HEK293 (cell line): ENCODE results near the gene ZHX3.

Source experiments
- CTCF ChIA-PET: fragments of 350-600 bp; formaldehyde crosslinking; extraction: SDS; loops from one replicate; lab custom pipeline; 2021; ENCODE audit warnings: antibody characterized with exemption; lab: Yijun Ruan, JAX
- POLR2A ChIA-PET: fragments of 300-600 bp; formaldehyde crosslinking; extraction: SDS; loops from one replicate; lab custom pipeline; 2020; ENCODE audit warnings: antibody characterized with exemption, inconsistent platforms; lab: Yijun Ruan, JAX
- H3K27ac ChIP-seq: fragments of 200-500 bp; sonication (Bioruptor generic); 2 replicates; pipeline ENCODE4 v1.5.1; 2014; ENCODE audit warnings: low read depth, low read length, control low read depth, inconsistent platforms; ENCODE audit errors: extremely low read depth
- H3K36me3 ChIP-seq, 2 experiments: fragments of 200-500 bp in 1 of 2; sonication (Bioruptor generic) in 1 of 2; 1 replicate in 1 of 2; 2 replicates in 1 of 2; pipeline ENCODE4 v1.5.1; 2014 to 2017; ENCODE audit warnings: inconsistent platforms in 2 of 2, low read length in 2 of 2; ENCODE audit not compliant: control insufficient read depth in 2 of 2, insufficient read depth in 1 of 2
- H3K4me1 ChIP-seq: fragments of 200-500 bp; sonication (Bioruptor generic); 2 replicates; pipeline ENCODE4 v1.5.1; 2014; ENCODE audit warnings: mild to moderate bottlenecking, low read length, inconsistent platforms; ENCODE audit not compliant: control insufficient read depth, insufficient read depth
- H3K4me3 ChIP-seq: 2 replicates; pipeline ENCODE4 v1.5.1; 2011; ENCODE audit warnings: low read depth, mild to moderate bottlenecking, control low read depth, low read length, moderate library complexity
- H3K9me3 ChIP-seq: fragments of 200-500 bp; sonication (Bioruptor generic); 2 replicates; pipeline ENCODE4 v1.5.1; 2014; ENCODE audit warnings: low read depth, low read length, inconsistent platforms; ENCODE audit not compliant: control insufficient read depth, insufficient read depth
- EGR2 ChIP-seq: fragments of 450-650 bp; formaldehyde crosslinking; IDR thresholded peaks from 2 replicates; pipeline ENCODE4 v1.5.1; 2016; ENCODE audit warnings: low read depth, missing biosample characterization, missing genetic modification characterization
- INSM2 ChIP-seq: fragments of 450-650 bp; formaldehyde crosslinking; IDR thresholded peaks from 2 replicates; pipeline ENCODE4 v1.5.1; 2016; ENCODE audit warnings: missing biosample characterization, missing genetic modification characterization
- MYNN ChIP-seq: fragments of 450-650 bp; formaldehyde crosslinking; IDR thresholded peaks from 2 replicates; pipeline ENCODE4 v1.5.1; 2016; ENCODE audit warnings: missing biosample characterization, missing genetic modification characterization, borderline replicate concordance
- PRDM2 ChIP-seq: fragments of 450-650 bp; formaldehyde crosslinking; IDR thresholded peaks from 2 replicates; pipeline ENCODE4 v1.5.1; 2016; ENCODE audit warnings: missing biosample characterization, missing genetic modification characterization, borderline replicate concordance
- TSHZ1 ChIP-seq: fragments of 450-650 bp; formaldehyde crosslinking; IDR thresholded peaks from 2 replicates; pipeline ENCODE4 v1.5.1; 2016; ENCODE audit warnings: missing biosample characterization, missing genetic modification characterization, borderline replicate concordance
- ZBTB49 ChIP-seq: fragments of 450-650 bp; formaldehyde crosslinking; IDR thresholded peaks from 2 replicates; pipeline ENCODE4 v1.5.1; 2016; ENCODE audit warnings: missing biosample characterization, missing genetic modification characterization, low read depth
- ZBTB6 ChIP-seq: fragments of 450-650 bp; formaldehyde crosslinking; IDR thresholded peaks from 2 replicates; pipeline ENCODE4 v1.5.1; 2017; ENCODE audit warnings: missing biosample characterization, missing genetic modification characterization
- ZNF157 ChIP-seq: fragments of 450-650 bp; formaldehyde crosslinking; IDR thresholded peaks from 2 replicates; pipeline ENCODE4 v1.5.1; 2016; ENCODE audit warnings: missing biosample characterization, missing genetic modification characterization
- ZNF302 ChIP-seq: fragments of 450-650 bp; formaldehyde crosslinking; IDR thresholded peaks from 2 replicates; pipeline ENCODE4 v1.5.1; 2016; ENCODE audit warnings: missing biosample characterization, missing genetic modification characterization, low read depth
- ZNF366 ChIP-seq: fragments of 450-650 bp; formaldehyde crosslinking; conservative IDR thresholded peaks from 2 replicates; pipeline ENCODE4 v1.5.1; 2016; ENCODE audit warnings: missing biosample characterization, missing genetic modification characterization
- ZNF501 ChIP-seq: fragments of 450-650 bp; formaldehyde crosslinking; IDR thresholded peaks from 2 replicates; pipeline ENCODE4 v1.5.1; 2016; ENCODE audit warnings: missing biosample characterization, missing genetic modification characterization
- ZNF510 ChIP-seq: fragments of 450-650 bp; formaldehyde crosslinking; IDR thresholded peaks from 2 replicates; pipeline ENCODE4 v1.5.1; 2018; ENCODE audit warnings: mild to moderate bottlenecking, missing genetic modification characterization, missing biosample characterization; ENCODE audit not compliant: insufficient replicate concordance
- ZNF585B ChIP-seq: fragments of 450-650 bp; formaldehyde crosslinking; IDR thresholded peaks from 2 replicates; pipeline ENCODE4 v1.5.1; 2016; ENCODE audit warnings: missing biosample characterization, missing genetic modification characterization
- ZNF623 ChIP-seq: fragments of 450-650 bp; formaldehyde crosslinking; IDR thresholded peaks from 2 replicates; pipeline ENCODE4 v1.5.1; 2016; ENCODE audit warnings: missing biosample characterization, missing genetic modification characterization
- ZNF777 ChIP-seq: fragments of 450-650 bp; formaldehyde crosslinking; IDR thresholded peaks from 2 replicates; pipeline ENCODE4 v1.5.1; 2017; ENCODE audit warnings: missing biosample characterization, missing genetic modification characterization, borderline replicate concordance
- ZSCAN5A ChIP-seq: fragments of 450-650 bp; formaldehyde crosslinking; IDR thresholded peaks from 2 replicates; pipeline ENCODE4 v1.5.1; 2016; ENCODE audit warnings: missing biosample characterization, missing genetic modification characterization
- ZXDB ChIP-seq: fragments of 450-650 bp; formaldehyde crosslinking; IDR thresholded peaks from 2 replicates; pipeline ENCODE4 v1.5.1; 2016; ENCODE audit warnings: missing biosample characterization, missing genetic modification characterization

Gene ZHX3

GRCh38 chr20:41331731-41332130, 14.2 kb upstream of the ZHX3 start (continued):
- TF ChIP-seq ZBTB49 (tag by site-specific recombination), result no peak
- no peak for TF ChIP-seq MYNN (tag by site-specific recombination)
- no peak for TF ChIP-seq ZBTB6
- TF ChIP-seq ZNF501 (tag by site-specific recombination), result no peak
- no peak for TF ChIP-seq ZNF777 (tag by site-specific recombination)
- TF ChIP-seq ZSCAN5A (tag by site-specific recombination), result no peak
- TF ChIP-seq TSHZ1 (tag by site-specific recombination), result no peak
- TF ChIP-seq ZXDB, result no peak
- TF ChIP-seq INSM2 (tag by site-specific recombination), result no peak

- Histone ChIP-seq H3K4me3 (no peak overlapping the region), H3K4me1 (no peaks in the 10 kb centered on the region), H3K27ac (no peak overlapping the region), H3K9me3 (no peaks in the 10 kb centered on the region), H3K36me3 (no peaks in the 10 kb centered on the region)
- ChIA-PET CTCF (interaction anchor here (2.6 to 2.8 kb wide), 2 partner anchors 9 to 158 kb away, joined by 7 to 25 read pairs; partner anchors contain the start of gene LPIN3), POLR2A (no interaction called here)
- TF ChIP-seq ZNF302 (no peak), PRDM2 (no peak), ZNF623 (tag by site-specific recombination) (no peak), ZNF510 (tag by site-specific recombination) (no peak), ZNF585B (tag by site-specific recombination) (no peak), ZNF366 (tag by site-specific recombination) (no peak), ZNF157 (tag by site-specific recombination) (no peak), EGR2 (tag by site-specific recombination) (no peak), ZBTB6 (no peak)
Observed at GRCh38 chr20:41330941-41331340, 13.4 kb upstream of the ZHX3 start.
